Effector memory CD4-positive, alpha-beta T cell (primary cell): Measurements from ENCODE around the gene ZNF598.

Source experiments
- DNase-seq, 3 donors: peaks; one replicate each; pipeline ENCODE4 v3.0.0-alpha.2; 2020
- H3K27ac ChIP-seq: 2 replicates; pipeline ENCODE4 v1.7.0; 2013; ENCODE audit warnings: mild to moderate bottlenecking, low read length, moderate library complexity; ENCODE audit not compliant: insufficient read depth, poor library complexity, severe bottlenecking
- H3K27me3 ChIP-seq: replicated peaks from 2 replicates; pipeline ENCODE4 v1.7.0; 2013; ENCODE audit warnings: mild to moderate bottlenecking, low read length; ENCODE audit not compliant: insufficient read depth, control insufficient read depth, poor library complexity, severe bottlenecking
- H3K36me3 ChIP-seq: 2 replicates; pipeline ENCODE4 v1.7.0; 2013; ENCODE audit warnings: mild to moderate bottlenecking, low read length, moderate library complexity; ENCODE audit not compliant: control insufficient read depth, insufficient read depth
- H3K4me1 ChIP-seq: 2 replicates; pipeline ENCODE4 v1.7.0; 2013; ENCODE audit warnings: low read length, mild to moderate bottlenecking; ENCODE audit not compliant: control insufficient read depth, insufficient read depth, poor library complexity, severe bottlenecking
- H3K4me3 ChIP-seq: 2 replicates; pipeline ENCODE4 v1.7.0; 2013; ENCODE audit warnings: low read length, low read depth, mild to moderate bottlenecking; ENCODE audit not compliant: insufficient read depth, poor library complexity, severe bottlenecking
- H3K9me3 ChIP-seq: 2 replicates; pipeline ENCODE4 v1.7.0; 2013; ENCODE audit warnings: mild to moderate bottlenecking, low read length, moderate library complexity; ENCODE audit not compliant: control insufficient read depth

The ZNF598 gene

GRCh38 chr16:1990351-1991134 lies 19.1 kb downstream of the ZNF598 start:
- peak overlapping the region; percentile 43 for H3K4me3 ChIP-seq
- H3K36me3 ChIP-seq: peaks cover 14% of the 10 kb centered on the region
- H3K9me3 ChIP-seq: no peaks in the 10 kb centered on the region
- H3K27ac ChIP-seq: no peak overlapping the region
- no peak for DNase-seq
- peaks cover 16% of the 10 kb centered on the region for H3K27me3 ChIP-seq
- peaks cover 21% of the 10 kb centered on the region for H3K4me1 ChIP-seq

GRCh38 chr16:1990101-1990350 lies 19.6 kb downstream of the ZNF598 start:
- peaks cover 16% of the 10 kb centered on the region for H3K27me3 ChIP-seq
- no peaks in the 10 kb centered on the region for H3K9me3 ChIP-seq
- no peak for DNase-seq
- H3K27ac ChIP-seq: no peak overlapping the region
- peaks cover 17% of the 10 kb centered on the region for H3K36me3 ChIP-seq
- H3K4me1 ChIP-seq: peaks cover 24% of the 10 kb centered on the region
- peak overlapping the region; percentile 43 for H3K4me3 ChIP-seq

GRCh38 chr16:1989209-1990100 lies 20.2 kb downstream of the ZNF598 start, which contains the start of gene SYNGR3:
Gene SYNGR3, plus strand, starts transcription at chr16:1989970. Its CDS starts 133 bp downstream, at chr16:1990103.
- H3K27me3 ChIP-seq: peaks cover 16% of the 10 kb centered on the region
- peak within 1 kb of the TSS; percentile 43 for H3K4me3 ChIP-seq
- no peak for DNase-seq
- no peaks in the 10 kb centered on the region for H3K9me3 ChIP-seq
- H3K4me1 ChIP-seq: peaks cover 29% of the 10 kb centered on the region
- H3K36me3 ChIP-seq: peaks cover 17% of the 10 kb centered on the region
- H3K27ac ChIP-seq: no peak within 1 kb of the TSS

GRCh38 chr16:1987198-1987597 lies 22.4 kb downstream of the ZNF598 start:
- Histone ChIP-seq H3K9me3 (no peaks in the 10 kb centered on the region), H3K27me3 (peaks cover 16% of the 10 kb centered on the region), H3K36me3 (peaks cover 17% of the 10 kb centered on the region), H3K4me1 (peaks cover 38% of the 10 kb centered on the region), H3K27ac (no peak overlapping the region), H3K4me3 (no peak overlapping the region)
- no peak for DNase-seq

- DNase-seq: no peak
- H3K9me3 ChIP-seq: no peaks in the 10 kb centered on the region
- H3K27ac ChIP-seq: no peak overlapping the region
- peaks cover 26% of the 10 kb centered on the region for H3K4me1 ChIP-seq
- no peak overlapping the region for H3K4me3 ChIP-seq
- H3K27me3 ChIP-seq: peaks cover 27% of the 10 kb centered on the region
- peaks cover 17% of the 10 kb centered on the region for H3K36me3 ChIP-seq
These were observed 24.0 kb downstream of the ZNF598 start for GRCh38 chr16:1985466-1986150.

- H3K4me1 ChIP-seq: peaks cover 20% of the 10 kb centered on the region
- H3K27ac ChIP-seq: peak overlapping the region; percentile 57
- DNase-seq: no peak
These were observed 25.0 kb downstream of the ZNF598 start for GRCh38 chr16:1984347-1985225.

GRCh38 chr16:1983544-1984346 lies 25.9 kb downstream of the ZNF598 start, which contains the start of gene GFER:
Gene GFER, plus strand, starts transcription at chr16:1984193. Its CDS starts 26 bp downstream, at chr16:1984219.
- Histone ChIP-seq H3K4me1 (peaks cover 21% of the 10 kb centered on the region), H3K27ac (peak within 1 kb of the TSS; percentile 57), H3K9me3 (no peaks in the 10 kb centered on the region), H3K36me3 (peaks cover 18% of the 10 kb centered on the region), H3K4me3 (peak within 1 kb of the TSS; percentile 76), H3K27me3 (peaks cover 16% of the 10 kb centered on the region)
- peak; percentile 39 to 51 (median 42) for DNase-seq

More at GRCh38 chr16:1984347-1985225, 25.0 kb downstream of the ZNF598 start:
- Histone ChIP-seq H3K9me3 (no peaks in the 10 kb centered on the region), H3K4me3 (peak overlapping the region; percentile 76), H3K27me3 (peaks cover 24% of the 10 kb centered on the region), H3K36me3 (peaks cover 17% of the 10 kb centered on the region)

- Histone ChIP-seq H3K27me3 (peaks cover 16% of the 10 kb centered on the region), H3K27ac (no peak overlapping the region), H3K36me3 (peaks cover 25% of the 10 kb centered on the region)
These were observed 26.6 kb downstream of the ZNF598 start for GRCh38 chr16:1982991-1983543.

More at GRCh38 chr16:1982991-1983543, 26.6 kb downstream of the ZNF598 start:
- Histone ChIP-seq H3K4me1 (peaks cover 21% of the 10 kb centered on the region), H3K4me3 (peak overlapping the region; percentile 76), H3K9me3 (no peaks in the 10 kb centered on the region)
- no peak for DNase-seq
